Mesodermal cell (in vitro differentiated cells): Measurements from ENCODE around the gene GIT2.

Experiments used
- H3K27ac ChIP-seq: 2 replicates; pipeline ENCODE4 v1.7.0; 2013; ENCODE audit warnings: mild to moderate bottlenecking, low read depth, low read length, moderate library complexity; ENCODE audit not compliant: severe bottlenecking
- H3K36me3 ChIP-seq: 2 replicates; pipeline ENCODE4 v1.7.1; 2013; ENCODE audit warnings: mild to moderate bottlenecking, low read length, moderate library complexity; ENCODE audit not compliant: control insufficient read depth, insufficient read depth
- H3K4me1 ChIP-seq: one replicate; pipeline ENCODE4 v1.7.1; 2013; ENCODE audit warnings: mild to moderate bottlenecking, low read length; ENCODE audit not compliant: insufficient read depth, control insufficient read depth, poor library complexity, severe bottlenecking
- H3K4me3 ChIP-seq: 2 replicates; pipeline ENCODE4 v1.7.0; 2013; ENCODE audit warnings: low read length, control low read depth, mild to moderate bottlenecking; ENCODE audit not compliant: insufficient read depth, poor library complexity, severe bottlenecking; ENCODE audit errors: extremely low read depth
- H3K9me3 ChIP-seq: 2 replicates; pipeline ENCODE4 v1.7.1; 2013; ENCODE audit warnings: mild to moderate bottlenecking, low read length, moderate library complexity; ENCODE audit not compliant: control insufficient read depth
- WGBS, 2 experiments: methylation state at CpG; one replicate each; pipeline ENCODE4 v1.1.5; 2013; ENCODE audit warnings: missing lambda C conversion rate in 2 of 2; ENCODE audit not compliant: insufficient coverage in 2 of 2; 5-methylcytosine and 5-hydroxymethylcytosine counted together

Gene GIT2

GRCh38 chr12:109946913-109947312, 49.3 kb downstream of the GIT2 start:
- Histone ChIP-seq H3K4me1 (peaks cover 41% of the 10 kb centered on the region), H3K27ac (peak overlapping the region; percentile 84), H3K4me3 (no peak overlapping the region), H3K36me3 (peaks cover 69% of the 10 kb centered on the region), H3K9me3 (no peaks in the 10 kb centered on the region)
- WGBS, 2 experiments: 97 to 99% methylated on average over 7 to 9 of the region's 9 CpGs

GRCh38 chr12:109946505-109946904, 49.7 kb downstream of the GIT2 start:
- no peak overlapping the region for H3K4me3 ChIP-seq
- WGBS, 2 experiments: 14 to 18% methylated on average over 2 to 5 of the region's 5 CpGs
- H3K36me3 ChIP-seq: peaks cover 66% of the 10 kb centered on the region
- no peaks in the 10 kb centered on the region for H3K9me3 ChIP-seq
- peaks cover 37% of the 10 kb centered on the region for H3K4me1 ChIP-seq
- peak overlapping the region; percentile 84 for H3K27ac ChIP-seq

GRCh38 chr12:109944561-109945359, 51.4 kb downstream of the GIT2 start:
- peak overlapping the region; percentile 3 for H3K27ac ChIP-seq
- peaks cover 55% of the 10 kb centered on the region for H3K36me3 ChIP-seq
- 33% methylated on average over 9 to 10 of the region's 17 CpGs for WGBS, 2 experiments
- H3K4me3 ChIP-seq: no peak overlapping the region
- H3K4me1 ChIP-seq: peaks cover 21% of the 10 kb centered on the region
- H3K9me3 ChIP-seq: no peaks in the 10 kb centered on the region

- 86 to 90% methylated on average over 3 to 5 of the region's 7 CpGs for WGBS, 2 experiments
These were observed 52.4 kb downstream of the GIT2 start for GRCh38 chr12:109943811-109944210.

GRCh38 chr12:109940339-109940923, 55.7 kb downstream of the GIT2 start:
- no peak overlapping the region for H3K4me3 ChIP-seq
- H3K4me1 ChIP-seq: peaks cover 7% of the 10 kb centered on the region
- H3K27ac ChIP-seq: no peak overlapping the region
- WGBS, 2 experiments: 90 to 91% methylated on average over 3 to 4 of the region's 6 CpGs
- H3K36me3 ChIP-seq: peaks cover 60% of the 10 kb centered on the region
- H3K9me3 ChIP-seq: no peaks in the 10 kb centered on the region

More at GRCh38 chr12:109943811-109944210, 52.4 kb downstream of the GIT2 start:
- H3K27ac ChIP-seq: no peak overlapping the region
- no peak overlapping the region for H3K4me3 ChIP-seq
- peaks cover 55% of the 10 kb centered on the region for H3K36me3 ChIP-seq
- H3K4me1 ChIP-seq: peaks cover 21% of the 10 kb centered on the region
- H3K9me3 ChIP-seq: no peaks in the 10 kb centered on the region

- Histone ChIP-seq H3K4me1 (peaks cover 7% of the 10 kb centered on the region), H3K9me3 (no peaks in the 10 kb centered on the region), H3K4me3 (no peak overlapping the region), H3K27ac (no peak overlapping the region), H3K36me3 (peaks cover 63% of the 10 kb centered on the region)
- WGBS, 2 experiments: 71 to 100% methylated on average over 1 of the region's 2 CpGs
These were observed 56.7 kb downstream of the GIT2 start for GRCh38 chr12:109939504-109939903.

- no peak overlapping the region for H3K4me3 ChIP-seq
- no peaks in the 10 kb centered on the region for H3K9me3 ChIP-seq
- peaks cover 61% of the 10 kb centered on the region for H3K36me3 ChIP-seq
- peaks cover 1% of the 10 kb centered on the region for H3K4me1 ChIP-seq
- 92% methylated on average over 6 to 7 of the region's 7 CpGs for WGBS, 2 experiments
- H3K27ac ChIP-seq: no peak overlapping the region
These were observed 57.2 kb downstream of the GIT2 start for GRCh38 chr12:109938947-109939346.

GRCh38 chr12:109937371-109937770, 58.8 kb downstream of the GIT2 start:
- Histone ChIP-seq H3K9me3 (no peaks in the 10 kb centered on the region), H3K36me3 (peaks cover 62% of the 10 kb centered on the region), H3K4me1 (no peaks in the 10 kb centered on the region), H3K27ac (peak overlapping the region; percentile 32), H3K4me3 (no peak overlapping the region)
- 93 to 94% methylated on average over 2 to 3 of the region's 5 CpGs for WGBS, 2 experiments

- no peaks in the 10 kb centered on the region for H3K9me3 ChIP-seq
- 87 to 93% methylated on average over 3 to 5 of the region's 5 CpGs for WGBS, 2 experiments
- H3K4me1 ChIP-seq: no peaks in the 10 kb centered on the region
- H3K27ac ChIP-seq: no peak overlapping the region
- no peak overlapping the region for H3K4me3 ChIP-seq
- peaks cover 78% of the 10 kb centered on the region for H3K36me3 ChIP-seq
These were observed 62.1 kb downstream of the GIT2 start for GRCh38 chr12:109934026-109934425.

- H3K27ac ChIP-seq: no peak overlapping the region
- no peaks in the 10 kb centered on the region for H3K9me3 ChIP-seq
- no peaks in the 10 kb centered on the region for H3K4me1 ChIP-seq
- peaks cover 67% of the 10 kb centered on the region for H3K36me3 ChIP-seq
- no peak overlapping the region for H3K4me3 ChIP-seq
- 95 to 98% methylated on average over 13 to 14 of the region's 14 CpGs for WGBS, 2 experiments
These were observed 63.2 kb downstream of the GIT2 start for GRCh38 chr12:109932878-109933503.
